IMR-90 (cell line): ENCODE data around the gene RERE. TPM values are rescaled to one million over a fixed set of nuclear protein-coding genes. Genes with fewer than 3 reads are reported as not detected.
A peak's percentile ranks its signal among the peaks of the same experiment; 100 is the strongest.

Experiments
- ATAC-seq: fragments of 200-7000 bp; cut with Tn5 transposase; 2 replicates; pipeline ENCODE4 v1.9.1; 2020; ENCODE audit warnings: low read depth, mild to moderate bottlenecking, moderate library complexity
- BruUV-seq: library from RNA; stranded (reverse); fragments of 400-500 nt; replicated peaks from 2 replicates; lab custom pipeline; 2021; lab: Mats Ljungman, UMichigan
- CTCF ChIA-PET: fragments of 300-600 bp; formaldehyde crosslinking; extraction: SDS; loops from one replicate; lab custom pipeline; 2021; ENCODE audit warnings: antibody characterized with exemption; lab: Yijun Ruan, JAX
- POLR2A ChIA-PET: fragments of 300-600 bp; sonication (Branson Sonifier 250); formaldehyde crosslinking; loops from one replicate; lab custom pipeline; 2022; ENCODE audit warnings: antibody characterized with exemption; ENCODE audit not compliant: unreplicated experiment; lab: Charles Lee
- DNase-seq: peaks from one replicate; pipeline ENCODE4 v3.0.0; 2013
- H2AFZ ChIP-seq: replicated peaks from 2 replicates; pipeline ENCODE3; 2013; ENCODE audit warnings: low read length, mild to moderate bottlenecking; ENCODE audit not compliant: poor library complexity
- H2AK5ac ChIP-seq: 2 replicates; pipeline ENCODE4 v1.6.1; 2013; ENCODE audit warnings: low read depth, low read length, inconsistent platforms
- H2AK9ac ChIP-seq: replicated peaks from 2 replicates; pipeline ENCODE3; 2013; ENCODE audit warnings: mild to moderate bottlenecking, low read depth, low read length, moderate library complexity; ENCODE audit not compliant: poor library complexity
- H2BK120ac ChIP-seq: 2 replicates; pipeline ENCODE4 v1.6.1; 2013; ENCODE audit warnings: low read depth, low read length, inconsistent platforms
- H2BK15ac ChIP-seq: 3 replicates; pipeline ENCODE4 v1.6.1; 2013; ENCODE audit warnings: low read depth, low read length, inconsistent platforms
- H2BK20ac ChIP-seq: 2 replicates; pipeline ENCODE4 v1.6.1; 2013; ENCODE audit warnings: low read depth, mild to moderate bottlenecking, inconsistent platforms, low read length, moderate library complexity
- H2BK5ac ChIP-seq: 2 replicates; pipeline ENCODE4 v1.6.1; 2013; ENCODE audit warnings: mild to moderate bottlenecking, low read depth, low read length, inconsistent platforms; ENCODE audit not compliant: poor library complexity, severe bottlenecking
- H3K14ac ChIP-seq: replicated peaks from 2 replicates; pipeline ENCODE4 v1.6.1; 2013; ENCODE audit warnings: low read depth, low read length, inconsistent platforms
- H3K18ac ChIP-seq: 2 replicates; pipeline ENCODE4 v1.6.1; 2013; ENCODE audit warnings: low read depth, low read length, control low read depth
- H3K23ac ChIP-seq: 2 replicates; pipeline ENCODE4 v1.6.1; 2013; ENCODE audit warnings: low read depth, low read length, inconsistent platforms
- H3K27ac ChIP-seq: 2 replicates; pipeline ENCODE4 v1.5.1; 2013; ENCODE audit warnings: mild to moderate bottlenecking, control low read depth, low read length; ENCODE audit not compliant: insufficient read depth
- H3K27me3 ChIP-seq: 2 replicates; pipeline ENCODE4 v1.6.1; 2013; ENCODE audit warnings: low read length; ENCODE audit not compliant: control insufficient read depth, insufficient read depth
- H3K36me3 ChIP-seq: 2 replicates; pipeline ENCODE4 v1.6.1; 2013; ENCODE audit warnings: low read length, mixed read lengths; ENCODE audit not compliant: control insufficient read depth, insufficient read depth
- H3K4ac ChIP-seq: 2 replicates; pipeline ENCODE4 v1.6.1; 2013; ENCODE audit warnings: low read depth, low read length, inconsistent platforms
- H3K4me1 ChIP-seq: 2 replicates; pipeline ENCODE4 v1.6.1; 2013; ENCODE audit warnings: low read length, mixed read lengths; ENCODE audit not compliant: control insufficient read depth, insufficient read depth
- H3K4me2 ChIP-seq: 2 replicates; pipeline ENCODE4 v1.6.1; 2013; ENCODE audit warnings: low read depth, mild to moderate bottlenecking, control low read depth, low read length, moderate library complexity
- H3K4me3 ChIP-seq: 2 replicates; pipeline ENCODE4 v1.5.1; 2013; ENCODE audit warnings: low read depth, mild to moderate bottlenecking, control low read depth, low read length, moderate library complexity; ENCODE audit not compliant: insufficient read depth
- H3K56ac ChIP-seq: 2 replicates; pipeline ENCODE4 v1.6.1; 2013; ENCODE audit warnings: low read length, inconsistent platforms; ENCODE audit not compliant: insufficient read depth; ENCODE audit errors: extremely low read depth
- H3K79me1 ChIP-seq, 2 experiments: 2 replicates each; pipeline ENCODE4 v1.6.1; 2013; ENCODE audit warnings: low read length in 2 of 2, inconsistent platforms in 1 of 2, low read depth in 1 of 2
- H3K9ac ChIP-seq: 2 replicates; pipeline ENCODE4 v1.6.1; 2013; ENCODE audit warnings: low read depth, low read length, control low read depth
- H3K9me1 ChIP-seq: 2 replicates; pipeline ENCODE4 v1.6.1; 2013; ENCODE audit warnings: low read length, inconsistent platforms; ENCODE audit not compliant: insufficient read depth
- H3K9me3 ChIP-seq: 2 replicates; pipeline ENCODE4 v1.6.1; 2013; ENCODE audit warnings: low read length; ENCODE audit not compliant: control insufficient read depth, insufficient read depth
- H4K20me1 ChIP-seq: 2 replicates; pipeline ENCODE4 v1.6.1; 2013; ENCODE audit warnings: low read length, inconsistent platforms; ENCODE audit not compliant: insufficient read depth
- H4K5ac ChIP-seq: 2 replicates; pipeline ENCODE4 v1.6.1; 2013; ENCODE audit warnings: mild to moderate bottlenecking, low read depth, low read length, control low read depth
- H4K8ac ChIP-seq, 2 experiments: 2 replicates each; pipeline ENCODE4 v1.6.1; 2013; ENCODE audit warnings: low read depth in 2 of 2, low read length in 2 of 2, control low read depth in 1 of 2, inconsistent platforms in 1 of 2
- H4K91ac ChIP-seq: 2 replicates; pipeline ENCODE4 v1.6.1; 2013; ENCODE audit warnings: low read depth, low read length, inconsistent platforms; ENCODE audit not compliant: insufficient read depth
- BHLHE40 ChIP-seq: fragments of 150-350 bp; IDR thresholded peaks from 2 replicates; pipeline ENCODE4 v1.6.1; 2016; ENCODE audit warnings: mild to moderate bottlenecking, low read depth, low read length
- CEBPB ChIP-seq: IDR thresholded peaks from 2 replicates; pipeline ENCODE4 v1.6.1; 2012; ENCODE audit warnings: low read depth, low read length, improper control_type of control experiment
- CHD1 ChIP-seq: IDR thresholded peaks from 2 replicates; pipeline ENCODE4 v1.6.1; 2012; ENCODE audit warnings: low read depth, low read length, improper control_type of control experiment
- WGBS, 2 experiments: methylation state at CpG; one replicate each; pipeline versions ENCODE4 v1.1.5 to v1.1.7; 2013; ENCODE audit warnings: missing lambda C conversion rate in 2 of 2; ENCODE audit not compliant: insufficient read length in 1 of 2; ENCODE audit errors: extremely low coverage in 2 of 2; 5-methylcytosine and 5-hydroxymethylcytosine counted together
- dilution Hi-C: fragments of 300-500 bp; cut with HindIII; formaldehyde crosslinking; loops from one replicate; pipeline ENCODE4 v1.14.3; 2018; ENCODE audit warnings: low sequenced_read_pairs; ENCODE audit not compliant: unreplicated experiment
- in situ Hi-C: fragments of 300-500 bp; cut with MboI; formaldehyde crosslinking; loops from 3 replicates; pipeline ENCODE4 v1.14.3; 2019; ENCODE audit warnings: low sequenced_read_pairs, inconsistent platforms, mixed read lengths
- intact Hi-C: fragments of 100-400 bp; cut with micrococcal nuclease; formaldehyde crosslinking; loops from 2 replicates; pipeline ENCODE4 v1.10.0; 2022
- polyA plus RNA-seq, 3 experiments: library from polyadenylated mRNA; depleted of rRNA; stranded (reverse); fragments of >200 nt; gene quantifications; 2 replicates each; pipeline ENCODE4 v1.2.3, GENCODE V29; 2012; ENCODE audit warnings: low replicate concordance in 1 of 3
- total RNA-seq: library from RNA; depleted of rRNA; stranded (reverse); fragments of >200 nt; gene quantifications from 2 replicates; pipeline ENCODE4 v1.2.3, GENCODE V29; 2012

Gene RERE
- total and polyA plus RNA-seq, 2 of the 4 experiments (the other 2 are of a cell fraction): 11.5 to 25.1 TPM

- H3K36me3 ChIP-seq: no peaks in the 10 kb centered on the region
- H2AK9ac ChIP-seq: no peak overlapping the region
- 80% methylated on average over 1 of the region's 4 CpGs; no CpG with 5 or more reads in 1 of the 2 experiments for WGBS, 2 experiments
- peak overlapping the region; percentile 72; the same call in 1 of the 2 replicates for H4K5ac ChIP-seq
- CTCF ChIA-PET: no interaction called here
- H3K79me1 ChIP-seq: peaks cover 43 to 86% of the 10 kb centered on the region in 2 experiments
- no peak for ATAC-seq
- H3K14ac ChIP-seq: peak overlapping the region; percentile 78
- no peaks in the 10 kb centered on the region for H3K27me3 ChIP-seq
- H3K4ac ChIP-seq: peak overlapping the region; percentile 57; the same call in 1 of the 2 replicates
- H4K8ac ChIP-seq: peak overlapping the region; percentile 57 to 65; a peak in 3 of 4 replicates
- DNase-seq: no peak
- H3K23ac ChIP-seq: peak overlapping the region; percentile 56; the same call in 1 of the 2 replicates
- H3K56ac ChIP-seq: no peak overlapping the region
- H4K91ac ChIP-seq: peak overlapping the region; percentile 57; the same call in 1 of the 2 replicates
- no peak overlapping the region for H3K9ac ChIP-seq
- no peaks in the 10 kb centered on the region for H3K9me3 ChIP-seq
- H3K4me2 ChIP-seq: peak overlapping the region; percentile 76
- H2AFZ ChIP-seq: no peak overlapping the region
- H3K18ac ChIP-seq: peak overlapping the region; percentile 86
- TF ChIP-seq CHD1: no peak
- TF ChIP-seq CEBPB: 0 out of 2 replicates have a peak, but pooled peaks have one; percentile 24
- TF ChIP-seq BHLHE40: no peak
- intact Hi-C loops (loop anchor here (10.0 kb wide), 1 partner anchor 288 kb away; no protein-coding TSS in a partner anchor), dilution Hi-C loops (no loop called here), in situ Hi-C loops (no loop called here)
- no TSS peak for BruUV-seq
- peaks cover 40% of the 10 kb centered on the region for H3K9me1 ChIP-seq
- POLR2A ChIA-PET: no interaction called here
- H3K4me1 ChIP-seq: peaks cover 42% of the 10 kb centered on the region
- H2BK20ac ChIP-seq: peak overlapping the region; percentile 45; the same call in 1 of the 2 replicates
- peak overlapping the region; percentile 69 for H2AK5ac ChIP-seq
- peaks cover 79% of the 10 kb centered on the region for H4K20me1 ChIP-seq
- peak overlapping the region; percentile 73 for H2BK5ac ChIP-seq
- peak overlapping the region; percentile 62 for H2BK120ac ChIP-seq
- peak overlapping the region; percentile 18; the same call in 1 of the 2 replicates for H3K27ac ChIP-seq
- H3K4me3 ChIP-seq: no peak overlapping the region
- peak overlapping the region; percentile 23; the same call in 1 of the 3 replicates for H2BK15ac ChIP-seq
These were observed 154.2 kb downstream of the RERE start for GRCh38 chr1:8663090-8663802.
